Stimulated activated CD8-positive, alpha-beta memory T cell treated with anti-CD3 and anti-CD28 coated beads, Interleukin-7, amount 100 ng/mL, for 24 hours (primary cell): ENCODE results near the gene PNMA8A.

Experiments
- DNase-seq: peaks from one replicate; pipeline ENCODE4 v3.0.0-alpha.2; 2020; ENCODE audit warnings: low read depth

Gene PNMA8A

GRCh38 chr19:46492841-46493235 is 21.5 kb upstream of the PNMA8A start:
- DNase-seq, result no peak

- DNase-seq, result no peak
Measured at GRCh38 chr19:46491975-46492682, 20.8 kb upstream of the PNMA8A start.

GRCh38 chr19:46490774-46491173 is 19.4 kb upstream of the PNMA8A start:
- DNase-seq, result no peak

- DNase-seq, result no peak
Measured at GRCh38 chr19:46489445-46490272, 18.3 kb upstream of the PNMA8A start.

- no peak for DNase-seq
Measured at GRCh38 chr19:46488551-46488950, 17.2 kb upstream of the PNMA8A start.

- DNase-seq, result peak; percentile 67
Measured at GRCh38 chr19:46487802-46488445, 16.6 kb upstream of the PNMA8A start.

GRCh38 chr19:46487178-46487801 is 15.9 kb upstream of the PNMA8A start:
- no peak for DNase-seq

- DNase-seq, result no peak
Measured at GRCh38 chr19:46486358-46486757, 15.0 kb upstream of the PNMA8A start.

- DNase-seq, result no peak
Measured at GRCh38 chr19:46484656-46485055, 13.3 kb upstream of the PNMA8A start.

- DNase-seq, result no peak
Measured at GRCh38 chr19:46482631-46483030, 11.3 kb upstream of the PNMA8A start.

GRCh38 chr19:46481947-46482346 is 10.6 kb upstream of the PNMA8A start:
- DNase-seq, result no peak

GRCh38 chr19:46481223-46481848 is 10.0 kb upstream of the PNMA8A start:
- DNase-seq, result no peak

GRCh38 chr19:46480415-46480814 is 9.1 kb upstream of the PNMA8A start:
- DNase-seq, result no peak

- no peak for DNase-seq
Measured at GRCh38 chr19:46478356-46478986, 7.1 kb upstream of the PNMA8A start.

GRCh38 chr19:46475986-46476385 is 4.6 kb upstream of the PNMA8A start:
- DNase-seq, result no peak

- no peak for DNase-seq
Measured at GRCh38 chr19:46474211-46474610, 2.8 kb upstream of the PNMA8A start.

- no peak for DNase-seq
Measured at GRCh38 chr19:46472592-46472991, 1.2 kb upstream of the PNMA8A start.

- no peak for DNase-seq
Measured at GRCh38 chr19:46471811-46472543, 614 bp upstream of the PNMA8A start.

GRCh38 chr19:46470376-46470775 is 987 bp downstream of the PNMA8A start:
- DNase-seq, result no peak

GRCh38 chr19:46469541-46470185 is 1.7 kb downstream of the PNMA8A start:
- DNase-seq, result no peak
